Measurements from ENCODE around the gene KRTAP1-3.
"Not testable (repeated sequence)": the region's sequence is repeated elsewhere in the genome, so short reads cannot be mapped to it uniquely, and the experiment has no call there.

Gene KRTAP1-3

GRCh38 chr17:41069031-41069430 is 34.4 kb upstream of the KRTAP1-3 start:
- no peaks in the 10 kb centered on the region for H3K9me3 Mint-ChIP-seq
- TF ChIP-seq, protein P1, sequence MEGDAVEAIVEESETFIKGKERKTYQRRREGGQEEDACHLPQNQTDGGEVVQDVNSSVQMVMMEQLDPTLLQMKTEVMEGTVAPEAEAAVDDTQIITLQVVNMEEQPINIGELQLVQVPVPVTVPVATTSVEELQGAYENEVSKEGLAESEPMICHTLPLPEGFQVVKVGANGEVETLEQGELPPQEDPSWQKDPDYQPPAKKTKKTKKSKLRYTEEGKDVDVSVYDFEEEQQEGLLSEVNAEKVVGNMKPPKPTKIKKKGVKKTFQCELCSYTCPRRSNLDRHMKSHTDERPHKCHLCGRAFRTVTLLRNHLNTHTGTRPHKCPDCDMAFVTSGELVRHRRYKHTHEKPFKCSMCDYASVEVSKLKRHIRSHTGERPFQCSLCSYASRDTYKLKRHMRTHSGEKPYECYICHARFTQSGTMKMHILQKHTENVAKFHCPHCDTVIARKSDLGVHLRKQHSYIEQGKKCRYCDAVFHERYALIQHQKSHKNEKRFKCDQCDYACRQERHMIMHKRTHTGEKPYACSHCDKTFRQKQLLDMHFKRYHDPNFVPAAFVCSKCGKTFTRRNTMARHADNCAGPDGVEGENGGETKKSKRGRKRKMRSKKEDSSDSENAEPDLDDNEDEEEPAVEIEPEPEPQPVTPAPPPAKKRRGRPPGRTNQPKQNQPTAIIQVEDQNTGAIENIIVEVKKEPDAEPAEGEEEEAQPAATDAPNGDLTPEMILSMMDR (IDR thresholded peaks at IDR 0.05), result no peak
- DNase-seq, result no peak
- H3K27ac Mint-ChIP-seq, result no peak overlapping the region
- H3K4me1 Mint-ChIP-seq, result no peaks in the 10 kb centered on the region
- H3K4me3 Mint-ChIP-seq, result no peak overlapping the region
- H3K27me3 Mint-ChIP-seq (ENCODE audit: low read depth, poor library complexity), result peaks cover 3% of the 10 kb centered on the region
- H3K36me3 Mint-ChIP-seq (ENCODE audit: low read depth), result no peaks in the 10 kb centered on the region

- no peak overlapping the region for H3K4me3 Mint-ChIP-seq
- H3K36me3 Mint-ChIP-seq (ENCODE audit: low read depth), result no peaks in the 10 kb centered on the region
- H3K4me1 Mint-ChIP-seq, result no peaks in the 10 kb centered on the region
- TF ChIP-seq, protein P1 (IDR thresholded peaks at IDR 0.05), result no peak
- H3K27ac Mint-ChIP-seq, result no peak overlapping the region
- DNase-seq, result no peak
- no peaks in the 10 kb centered on the region for H3K9me3 Mint-ChIP-seq
- peaks cover 4% of the 10 kb centered on the region for H3K27me3 Mint-ChIP-seq (ENCODE audit: low read depth, poor library complexity)
Measured at GRCh38 chr17:41067281-41067680, 32.6 kb upstream of the KRTAP1-3 start.

DNA sequence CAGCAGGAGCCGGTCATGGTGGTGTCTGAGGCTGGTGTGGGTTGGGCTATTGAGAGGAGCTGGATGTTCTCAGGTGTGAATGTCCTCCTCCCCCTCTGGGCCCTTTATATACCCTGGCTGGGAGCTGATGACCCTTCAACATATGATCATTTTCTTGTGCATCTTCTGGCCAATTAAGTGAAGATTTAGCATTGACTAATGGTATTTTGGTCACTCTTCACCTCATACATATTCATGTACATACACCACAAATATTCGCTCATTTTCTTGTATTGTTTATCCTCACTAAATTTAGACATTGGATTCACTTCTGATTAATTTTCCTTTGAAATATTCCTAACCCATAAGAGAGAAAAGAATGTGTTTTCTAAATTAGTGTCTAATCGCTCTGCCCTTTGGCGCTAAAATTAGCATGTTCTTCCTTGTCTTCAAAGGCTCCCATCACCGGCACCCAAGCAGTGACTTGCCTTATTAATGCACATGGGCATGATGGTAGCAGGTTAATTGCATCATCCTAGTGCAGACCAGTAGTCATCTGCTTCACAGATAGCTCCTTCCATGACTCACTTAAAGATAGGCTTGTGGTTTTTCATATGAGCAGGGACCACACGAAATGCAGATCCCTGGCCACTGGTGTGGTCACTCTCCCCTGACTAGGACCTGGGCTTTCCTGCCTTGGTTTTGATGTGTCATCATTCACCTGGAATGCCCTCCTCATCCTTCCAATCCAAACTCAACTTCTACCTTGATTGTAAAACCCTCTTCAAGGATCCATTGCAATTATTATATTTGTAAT is 31.4 kb upstream of the KRTAP1-3 start, which contains the start of gene KRTAP2-4:
TSS of gene KRTAP2-4 (minus strand) at position 51 of the 796 bp plus-strand sequence. CDS start at position 17, 34 bp downstream.
- no peak within 1 kb of the TSS for H3K27ac Mint-ChIP-seq
- TF ChIP-seq, protein P1 (IDR thresholded peaks at IDR 0.05), result no peak
- DNase-seq, result no peak
- no peaks in the 10 kb centered on the region for H3K4me1 Mint-ChIP-seq
- H3K4me3 Mint-ChIP-seq, result no peak within 1 kb of the TSS
- no peaks in the 10 kb centered on the region for H3K36me3 Mint-ChIP-seq (ENCODE audit: low read depth)
- H3K27me3 Mint-ChIP-seq (ENCODE audit: low read depth, poor library complexity), result peaks cover 4% of the 10 kb centered on the region
- no peaks in the 10 kb centered on the region for H3K9me3 Mint-ChIP-seq

DNA sequence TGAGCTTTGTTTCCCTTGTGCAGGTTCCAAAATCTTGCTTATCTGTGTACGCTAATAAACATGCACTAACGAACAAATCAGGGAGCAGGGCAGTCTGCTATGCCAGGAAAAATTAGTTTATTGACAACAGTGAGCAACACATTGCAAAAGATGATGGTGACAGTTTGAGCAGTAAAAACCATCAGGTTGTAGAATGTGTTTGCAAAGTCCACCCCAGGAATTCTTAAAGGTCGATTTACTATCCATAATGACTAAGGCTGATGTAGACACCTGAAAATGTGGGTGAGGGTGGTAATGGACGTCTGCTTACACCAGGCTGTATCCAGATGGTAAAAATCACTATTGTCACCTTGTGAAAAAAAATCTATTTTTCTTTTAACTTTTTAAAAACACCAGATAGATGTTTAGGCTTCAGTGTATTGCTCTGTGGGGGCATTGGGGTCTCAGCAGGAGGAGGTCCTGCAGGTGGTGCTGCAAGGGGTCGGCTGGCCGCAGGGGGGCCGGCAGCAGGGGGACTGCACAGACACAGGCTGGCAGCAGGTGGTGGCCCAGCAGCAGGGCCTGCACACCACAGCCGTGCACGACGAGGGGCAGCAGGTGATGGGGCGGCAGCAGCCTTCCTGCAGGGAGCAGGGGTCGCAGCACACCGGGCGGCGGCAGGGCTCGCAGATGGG is 30.5 kb upstream of the KRTAP1-3 start:
- H3K27ac Mint-ChIP-seq; H3K27me3 Mint-ChIP-seq (ENCODE audit: low read depth, poor library complexity); H3K4me3 Mint-ChIP-seq; H3K9me3 Mint-ChIP-seq; DNase-seq; H3K36me3 Mint-ChIP-seq (ENCODE audit: low read depth); H3K4me1 Mint-ChIP-seq: not testable (repeated sequence)

GRCh38 chr17:41064301-41064700 is 29.6 kb upstream of the KRTAP1-3 start:
- Mint-ChIP-seq H3K4me1 (peaks cover 8% of the 10 kb centered on the region), H3K27me3 (ENCODE audit: low read depth, poor library complexity) (peaks cover 4% of the 10 kb centered on the region), H3K4me3 (no peak overlapping the region), H3K9me3 (no peaks in the 10 kb centered on the region), H3K36me3 (ENCODE audit: low read depth) (no peaks in the 10 kb centered on the region), H3K27ac (no peak overlapping the region)
- TF ChIP-seq, protein P1 (IDR thresholded peaks at IDR 0.05), result no peak
- DNase-seq, result no peak

DNA sequence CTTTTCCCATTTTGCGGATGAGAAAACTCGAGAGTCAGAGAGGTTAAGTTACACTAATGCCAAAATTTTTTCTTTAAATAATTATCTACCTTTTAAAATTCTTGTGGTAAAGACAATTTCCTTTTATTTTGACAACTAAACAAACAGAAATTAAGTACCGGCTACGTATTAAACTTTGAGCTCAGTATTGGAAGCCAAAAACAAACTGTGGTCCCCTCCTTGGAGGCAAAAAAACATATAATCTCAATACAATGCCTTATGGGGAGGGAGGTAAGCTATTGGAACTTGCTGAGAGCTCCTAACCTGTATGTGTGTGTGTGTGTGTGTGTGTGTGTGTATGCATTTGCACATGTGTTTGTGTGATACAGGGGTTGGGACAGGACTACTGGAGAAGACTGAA is 28.8 kb upstream of the KRTAP1-3 start:
- Mint-ChIP-seq H3K36me3 (ENCODE audit: low read depth) (no peaks in the 10 kb centered on the region), H3K27ac (no peak overlapping the region), H3K27me3 (ENCODE audit: low read depth, poor library complexity) (peaks cover 4% of the 10 kb centered on the region), H3K4me1 (peaks cover 11% of the 10 kb centered on the region), H3K4me3 (no peak overlapping the region), H3K9me3 (no peaks in the 10 kb centered on the region)
- TF ChIP-seq, protein P1 (IDR thresholded peaks at IDR 0.05), result no peak
- no peak for DNase-seq

Measured in nephron progenitor cell (in vitro differentiated cells).